Epidermal melanocyte (primary cell): Measurements from ENCODE around the gene ID3.
"Not testable (repeated sequence)": the region's sequence is repeated elsewhere in the genome, so short reads cannot be mapped to it uniquely, and the experiment has no call there.

Experiments used
- DNase-seq: peaks from one replicate; pipeline ENCODE4 v3.0.0; 2011; ENCODE audit warnings: low spot score; ENCODE audit not compliant: insufficient read length

The ID3 gene

DNA sequence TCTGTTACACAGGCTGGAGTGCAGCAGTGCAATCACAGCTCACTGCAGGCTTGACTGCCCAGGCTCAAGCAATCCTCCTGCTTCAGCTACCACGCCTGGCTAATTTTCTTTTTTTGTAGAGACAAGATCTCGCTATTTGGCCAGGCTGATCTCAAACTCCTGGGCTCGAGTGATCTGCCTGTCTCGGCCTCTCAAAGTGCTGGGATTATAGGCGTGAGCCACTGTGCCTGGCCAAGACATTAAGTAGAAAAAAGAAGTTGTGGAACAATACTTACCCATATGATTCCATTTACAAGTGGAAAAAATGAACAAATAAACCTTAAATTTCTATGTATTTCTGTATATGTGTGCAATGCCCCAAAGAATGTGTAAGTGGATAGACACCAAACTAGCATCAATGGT is 30.3 kb upstream of the ID3 start:
- DNase-seq, result no peak

DNA sequence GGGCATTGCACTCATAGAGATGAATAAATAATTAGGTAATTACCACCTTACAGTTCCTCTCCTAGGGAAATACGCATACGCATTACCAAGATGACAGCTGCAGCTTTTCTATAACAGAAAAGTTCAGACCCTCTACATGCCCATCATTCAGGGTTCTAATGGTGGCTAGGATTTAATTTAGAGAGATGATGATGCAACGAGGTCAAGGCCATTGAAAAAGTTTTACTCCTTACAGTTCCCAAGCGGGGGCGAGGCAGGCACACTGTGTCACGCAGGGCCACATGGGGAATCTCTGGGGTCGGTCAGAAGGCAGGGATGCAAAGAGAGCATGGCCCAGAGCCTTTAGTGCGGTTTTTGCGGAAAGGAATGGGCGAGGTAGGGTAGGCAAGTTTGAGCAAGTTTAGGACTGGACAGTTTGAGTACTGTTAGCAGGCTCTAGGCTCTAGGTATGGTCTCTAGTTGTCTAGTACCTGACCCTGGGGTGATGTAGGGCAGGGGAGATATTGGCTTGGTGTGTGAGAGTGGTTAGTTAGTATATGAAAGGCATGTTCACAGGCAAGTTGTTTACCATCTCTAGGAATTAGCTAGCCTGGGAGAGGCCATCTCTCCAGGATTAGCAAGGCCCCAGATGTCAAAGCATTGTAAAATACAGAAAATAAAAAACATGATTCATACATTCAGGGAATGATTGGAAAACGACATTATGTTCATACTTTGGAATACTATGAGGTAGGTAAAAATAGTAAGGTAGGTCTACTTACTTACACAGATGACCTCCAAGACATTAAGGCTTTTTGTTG is 29.6 kb upstream of the ID3 start:
- no peak for DNase-seq

DNA sequence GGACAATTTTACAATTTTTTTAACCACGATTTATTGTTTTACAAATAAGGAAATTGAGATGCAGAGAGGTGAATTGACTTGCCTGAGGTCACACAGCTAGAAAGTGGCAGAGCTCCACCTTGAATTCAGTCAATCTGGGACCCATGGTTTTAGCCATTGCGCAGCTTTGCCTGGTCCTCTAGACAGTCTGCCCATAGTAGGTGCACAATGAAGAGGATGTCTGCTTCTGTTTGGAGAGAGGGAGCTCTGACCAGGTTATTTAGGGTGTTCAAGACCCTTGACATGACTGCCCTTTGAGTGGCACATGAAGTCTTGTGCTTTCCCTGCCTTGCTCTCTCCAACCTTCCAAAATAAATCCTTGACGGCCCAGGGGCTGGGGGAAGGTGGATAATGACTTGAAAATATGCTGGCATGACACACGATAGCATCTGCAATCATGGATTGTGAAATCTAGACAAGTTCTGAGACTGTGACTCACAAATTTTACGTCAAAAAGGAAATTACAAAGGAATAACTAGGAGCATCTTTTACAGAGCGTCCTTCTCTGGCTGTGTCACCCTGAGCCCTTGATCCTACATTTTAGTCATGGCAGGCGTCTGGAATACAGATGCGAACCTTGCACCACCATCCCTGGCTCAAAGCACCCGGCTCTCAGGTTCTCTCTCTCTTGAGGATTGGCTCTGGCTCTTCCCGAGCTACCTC is 26.2 kb upstream of the ID3 start:
- peak; percentile 72 for DNase-seq

DNA sequence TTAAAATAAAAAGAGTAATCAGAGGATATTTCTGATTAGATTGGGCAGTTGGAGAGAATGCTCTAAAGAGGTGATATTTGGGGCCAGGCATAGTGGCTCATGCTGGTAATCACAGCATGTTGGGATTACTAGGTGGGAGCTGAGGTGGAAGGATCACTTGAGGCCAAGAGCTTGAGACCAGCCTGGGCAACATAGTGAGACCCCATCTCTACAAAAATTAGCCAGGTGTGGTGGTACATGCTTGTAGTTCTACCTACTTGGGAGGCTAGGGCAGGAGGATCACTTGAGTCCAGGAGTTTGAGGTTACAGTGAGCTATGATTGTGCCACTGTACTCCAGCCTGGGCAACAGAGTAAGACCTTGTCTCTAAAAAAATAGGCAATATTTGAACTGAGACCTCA is 24.4 kb upstream of the ID3 start:
- DNase-seq, result not testable (repeated sequence)

DNA sequence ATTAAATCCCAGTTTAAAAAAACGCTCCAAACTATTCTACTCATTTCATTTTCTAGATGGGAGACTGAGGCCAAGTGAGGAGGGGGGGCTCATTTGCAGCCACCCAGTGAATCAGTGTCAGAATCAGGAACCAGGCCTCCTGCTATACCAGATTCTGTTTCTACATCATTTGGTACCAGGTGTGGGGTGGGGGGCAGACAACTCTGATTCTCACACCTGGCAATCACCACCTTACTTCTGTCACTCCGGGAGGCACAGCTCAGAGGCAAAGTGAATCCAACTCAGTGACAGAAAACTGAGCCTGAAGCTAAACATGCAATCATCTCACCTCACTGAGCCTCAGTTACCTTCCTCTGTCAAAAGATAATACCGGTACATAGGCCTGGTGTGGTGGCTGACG is 23.5 kb upstream of the ID3 start:
- DNase-seq, result no peak

DNA sequence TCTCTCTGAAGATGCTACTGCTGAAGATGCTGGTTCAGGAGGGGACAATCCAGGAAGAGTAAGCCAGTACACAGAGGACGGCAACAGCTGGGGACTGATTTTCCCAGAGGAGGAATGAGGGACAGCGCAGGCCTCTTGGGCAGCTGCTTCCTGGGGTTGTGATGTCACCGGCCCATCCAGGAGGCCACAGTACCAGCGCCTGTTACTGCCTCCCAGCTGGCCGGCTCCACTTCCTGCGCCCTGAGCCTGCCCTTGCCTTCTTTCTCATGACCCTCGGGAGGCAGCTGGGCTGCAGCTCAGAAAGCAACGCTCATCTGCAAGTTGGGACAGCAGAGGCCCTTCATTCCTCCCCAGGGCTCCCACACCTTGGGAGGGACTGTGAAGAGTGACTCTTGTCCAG is 21.9 kb upstream of the ID3 start:
- DNase-seq, result no peak

DNA sequence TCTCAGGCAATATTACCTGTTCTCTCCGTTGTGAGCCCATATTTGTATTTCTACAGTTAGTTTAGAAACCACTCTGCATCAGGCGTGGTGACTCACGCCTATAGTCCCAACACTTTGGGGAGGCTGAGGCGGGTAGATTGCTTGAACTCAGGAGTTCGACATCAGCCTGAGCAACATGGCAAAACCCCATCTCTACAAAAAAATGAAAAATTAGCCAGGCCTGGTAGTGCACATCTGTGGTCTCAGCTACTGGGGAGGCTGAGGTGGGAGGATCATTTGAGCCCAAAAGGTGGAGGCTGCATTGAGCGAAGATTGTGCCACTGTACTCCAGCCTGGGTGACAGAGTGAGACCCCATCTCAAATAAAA is 19.7 kb upstream of the ID3 start:
- no peak for DNase-seq

DNA sequence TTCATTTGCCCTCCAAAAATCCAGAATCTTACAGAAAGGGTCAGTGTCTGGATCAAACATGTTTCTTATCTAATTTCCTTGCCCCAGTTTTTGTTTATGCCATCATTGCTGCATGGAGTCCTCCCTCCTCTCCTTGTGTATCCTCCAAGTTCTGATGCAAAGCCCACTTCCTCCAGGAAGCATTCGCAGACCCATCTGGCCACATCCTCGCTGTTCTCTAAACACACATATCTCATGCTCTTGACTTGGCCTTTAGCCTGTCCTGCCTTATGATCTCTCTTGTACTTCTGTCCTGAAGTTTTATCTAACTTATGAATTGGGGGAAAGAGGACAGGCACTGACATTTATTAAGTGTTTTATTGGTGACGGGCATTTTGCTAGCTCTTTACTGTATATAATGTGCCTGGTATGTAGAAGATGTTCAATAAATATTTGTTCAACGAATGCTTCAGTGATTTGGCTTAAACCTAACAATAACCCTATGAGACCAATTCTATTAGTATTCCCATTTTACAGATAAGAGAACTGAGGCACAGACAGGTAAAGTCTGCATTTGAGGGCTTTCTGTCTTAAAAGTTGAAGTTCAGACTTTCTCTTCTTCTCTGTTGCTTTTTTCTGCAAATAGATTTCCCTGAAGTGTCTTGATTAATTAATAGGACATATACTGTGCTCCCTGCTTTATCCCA is 19.2 kb upstream of the ID3 start:
- DNase-seq, result no peak

DNA sequence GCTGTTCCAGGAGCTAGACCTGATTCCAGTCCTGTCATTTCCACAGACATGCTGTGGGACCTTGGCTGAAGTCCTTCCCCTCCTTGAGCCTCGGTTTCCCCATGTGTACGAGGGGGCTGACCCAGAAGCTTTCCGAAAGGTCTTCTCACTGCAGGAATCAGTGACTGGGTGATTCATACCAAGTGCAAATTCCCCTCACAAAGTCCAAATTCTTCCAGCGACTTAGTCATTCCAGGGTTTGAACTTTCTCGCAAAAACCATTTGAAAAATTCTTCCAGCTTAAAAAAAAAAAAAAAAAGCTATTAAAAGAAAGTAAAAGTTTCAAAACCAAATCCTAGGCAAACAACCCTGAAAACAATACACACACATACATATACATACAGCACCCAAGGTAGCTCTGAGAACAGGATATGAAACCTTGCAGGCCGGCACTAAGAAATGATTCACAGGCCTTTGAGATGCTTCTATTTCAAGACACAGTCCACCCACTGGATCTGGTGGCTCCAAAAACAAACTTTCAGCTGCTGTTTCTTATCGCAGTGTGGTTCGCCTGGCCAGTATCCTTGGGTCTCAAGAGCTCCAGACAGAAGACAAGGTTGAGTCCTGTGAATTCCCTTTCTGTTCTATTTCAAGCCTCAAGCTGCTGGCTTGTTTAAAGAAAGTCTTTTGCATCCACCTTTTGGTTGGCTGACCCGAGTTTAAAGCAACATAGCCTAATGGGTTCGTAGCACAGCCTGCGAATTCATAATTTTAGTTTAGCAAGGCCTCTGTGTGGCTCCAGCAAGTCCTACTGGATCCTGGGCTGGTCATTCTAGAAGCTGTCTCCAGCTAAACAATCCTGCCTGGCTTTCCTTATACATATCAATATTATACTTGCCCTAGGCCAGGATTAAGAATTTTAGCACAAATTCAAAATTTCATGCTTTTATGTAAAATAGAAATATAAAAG is 18.0 kb upstream of the ID3 start:
- DNase-seq, result no peak

DNA sequence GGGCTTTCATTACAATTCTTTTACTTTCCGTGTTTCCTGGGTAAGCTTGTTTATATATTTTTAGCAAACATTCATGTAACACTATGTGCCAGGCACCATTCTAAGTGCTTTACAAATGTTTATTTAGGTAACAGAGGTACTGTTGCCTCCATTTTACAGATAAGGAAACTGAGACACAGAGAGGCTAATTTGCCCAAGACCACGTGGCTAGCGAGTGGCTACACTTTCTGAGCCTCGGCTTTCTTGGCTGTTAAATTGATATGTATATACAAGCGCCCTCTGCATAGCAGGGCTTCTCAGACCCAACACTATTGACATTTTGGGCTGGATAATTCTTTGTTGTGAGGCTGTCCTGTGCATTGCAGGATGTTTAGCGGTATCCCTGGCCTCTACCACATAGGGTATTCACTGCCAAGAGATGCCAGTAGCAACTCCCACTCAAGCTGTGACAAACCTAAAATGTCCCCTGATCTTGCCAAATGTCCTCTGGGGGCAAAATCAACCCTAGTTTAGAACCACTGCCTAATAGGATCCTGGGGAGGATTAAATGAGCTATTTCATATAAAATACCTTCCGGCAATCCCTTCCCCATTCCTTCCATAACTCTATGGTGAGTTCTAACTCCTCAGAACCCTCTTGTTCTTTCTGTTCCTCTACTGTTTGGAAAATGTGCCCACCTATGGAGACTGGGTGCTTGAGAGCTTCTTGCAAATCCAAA is 17.2 kb upstream of the ID3 start:
- DNase-seq, result no peak

DNA sequence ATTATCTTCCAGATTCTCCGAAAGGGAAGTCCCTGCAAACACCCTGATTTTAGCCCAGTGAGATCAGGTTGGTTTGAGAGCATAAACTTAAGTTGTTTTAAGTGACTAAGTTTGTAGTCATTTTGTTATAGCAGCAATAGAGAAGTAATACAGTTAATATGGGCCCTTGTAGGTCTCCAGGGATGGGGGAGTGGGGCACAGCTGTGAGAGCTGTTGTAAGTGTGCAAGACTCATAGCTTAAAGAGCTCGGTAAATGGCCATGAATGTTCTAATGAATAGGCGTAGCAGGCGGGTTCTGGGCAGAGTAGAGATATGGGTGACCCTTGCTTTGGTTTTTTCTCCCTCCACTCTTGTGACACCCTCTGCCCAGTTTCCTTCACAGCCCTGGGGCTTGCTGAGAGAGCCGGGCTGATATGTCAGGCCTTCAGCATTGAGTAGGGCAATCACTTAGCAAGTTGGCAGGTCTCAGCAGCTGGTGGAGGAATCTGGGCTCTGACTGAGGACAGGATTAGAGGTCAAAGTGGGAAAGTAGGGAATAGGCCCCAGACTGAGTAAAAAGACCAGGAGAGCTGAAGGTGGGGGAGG is 16.0 kb upstream of the ID3 start:
- no peak for DNase-seq

DNA sequence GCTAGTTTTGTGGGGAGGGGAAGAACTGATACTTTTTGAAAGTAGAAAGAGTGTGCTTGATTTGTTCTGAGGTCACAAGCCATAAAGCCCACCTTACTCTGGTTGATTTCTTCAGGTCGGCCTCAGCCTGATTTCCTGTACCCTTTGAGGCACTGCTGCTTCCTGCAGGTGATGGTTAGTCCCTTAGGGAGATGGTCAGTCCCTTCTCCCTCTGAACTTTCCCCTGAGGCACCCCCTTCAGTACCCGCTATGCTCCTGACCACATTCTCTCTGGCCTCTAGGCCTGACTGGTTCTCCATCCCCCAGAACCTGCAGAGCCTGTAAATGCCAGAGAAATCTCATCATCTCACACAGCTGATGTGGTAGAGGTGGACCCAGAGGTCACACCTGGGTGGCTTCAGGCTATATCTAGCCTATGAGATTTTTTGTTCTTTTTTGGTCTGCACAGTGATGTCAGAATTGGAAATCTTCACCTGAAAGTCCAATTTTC is 15.0 kb upstream of the ID3 start:
- DNase-seq, result no peak

DNA sequence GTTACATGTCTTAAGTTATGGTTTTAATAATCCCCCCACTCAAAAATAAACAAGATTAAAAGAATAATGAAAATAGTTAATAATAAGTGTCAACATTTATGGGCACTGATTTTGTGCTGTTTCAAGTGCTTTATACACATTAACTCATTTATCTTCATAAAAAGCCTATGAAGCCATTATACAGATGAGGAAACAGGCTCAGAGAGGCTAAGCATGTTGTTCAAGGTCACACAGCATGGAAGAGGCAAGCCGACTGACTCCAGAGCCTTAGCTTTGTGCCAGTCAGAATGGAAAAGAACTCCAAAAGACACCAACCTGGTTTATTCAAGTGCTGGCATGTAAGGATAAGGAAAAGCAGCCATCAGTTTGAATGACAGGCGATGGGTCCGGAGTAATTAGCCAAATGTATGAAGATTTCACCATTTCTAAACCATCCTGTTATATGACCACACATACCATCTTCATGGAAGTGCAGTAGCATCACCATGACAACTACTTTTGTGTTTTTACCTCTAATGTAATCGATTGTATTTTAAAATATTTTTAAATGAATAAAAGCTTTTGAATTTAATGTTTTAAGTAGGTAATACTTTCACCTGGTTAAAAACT is 14.4 kb upstream of the ID3 start:
- DNase-seq, result no peak

DNA sequence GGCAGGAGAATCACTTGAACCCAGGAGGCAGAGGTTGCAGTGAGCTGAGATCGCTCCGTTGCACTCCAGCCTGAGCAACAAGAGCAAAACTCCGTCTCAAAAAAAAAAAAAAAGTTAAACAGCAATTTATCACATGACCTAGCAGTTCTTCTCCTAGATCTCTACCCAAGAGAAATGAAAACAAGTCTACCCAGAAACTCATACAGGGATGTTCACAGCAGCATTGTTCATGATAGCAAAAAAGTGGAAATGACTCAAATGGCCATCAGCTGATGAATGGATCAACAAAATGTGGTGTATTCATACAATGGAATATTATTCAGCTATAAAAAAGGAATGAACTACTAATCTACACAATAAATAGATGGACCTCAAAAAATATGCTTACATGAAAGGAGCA is 12.2 kb upstream of the ID3 start:
- DNase-seq, result no peak

DNA sequence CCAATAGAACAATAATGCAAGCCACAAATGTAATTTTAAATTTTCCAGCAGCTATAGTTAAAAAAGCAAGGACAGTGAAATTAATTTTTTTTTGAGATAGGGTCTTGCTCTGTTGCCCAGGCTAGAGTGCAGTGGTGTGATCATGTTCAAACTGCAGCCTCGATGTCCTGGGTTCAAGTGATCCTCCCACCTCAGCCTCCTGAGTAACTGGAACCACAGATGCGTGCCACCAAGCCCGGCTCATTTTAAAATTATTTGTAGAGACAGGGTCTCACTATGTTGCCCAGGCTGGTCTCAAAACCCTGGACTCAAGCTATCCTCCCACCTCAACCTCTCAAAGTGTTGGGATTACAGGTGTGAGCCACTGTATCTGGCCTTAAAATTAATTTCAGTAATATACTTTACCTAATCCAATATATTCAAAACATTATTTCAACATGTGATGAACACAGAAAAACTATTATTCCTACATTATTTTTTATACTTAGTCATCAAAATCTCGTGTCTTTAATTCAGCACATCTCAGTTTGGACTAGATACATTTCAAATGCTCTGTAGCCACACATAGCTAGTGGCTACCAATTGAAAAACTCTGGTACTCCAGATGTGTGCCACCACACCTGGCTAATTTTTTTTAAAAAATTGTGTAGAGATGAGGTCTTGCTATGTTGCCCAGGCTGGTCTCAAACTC is 10.8 kb upstream of the ID3 start:
- no peak for DNase-seq

DNA sequence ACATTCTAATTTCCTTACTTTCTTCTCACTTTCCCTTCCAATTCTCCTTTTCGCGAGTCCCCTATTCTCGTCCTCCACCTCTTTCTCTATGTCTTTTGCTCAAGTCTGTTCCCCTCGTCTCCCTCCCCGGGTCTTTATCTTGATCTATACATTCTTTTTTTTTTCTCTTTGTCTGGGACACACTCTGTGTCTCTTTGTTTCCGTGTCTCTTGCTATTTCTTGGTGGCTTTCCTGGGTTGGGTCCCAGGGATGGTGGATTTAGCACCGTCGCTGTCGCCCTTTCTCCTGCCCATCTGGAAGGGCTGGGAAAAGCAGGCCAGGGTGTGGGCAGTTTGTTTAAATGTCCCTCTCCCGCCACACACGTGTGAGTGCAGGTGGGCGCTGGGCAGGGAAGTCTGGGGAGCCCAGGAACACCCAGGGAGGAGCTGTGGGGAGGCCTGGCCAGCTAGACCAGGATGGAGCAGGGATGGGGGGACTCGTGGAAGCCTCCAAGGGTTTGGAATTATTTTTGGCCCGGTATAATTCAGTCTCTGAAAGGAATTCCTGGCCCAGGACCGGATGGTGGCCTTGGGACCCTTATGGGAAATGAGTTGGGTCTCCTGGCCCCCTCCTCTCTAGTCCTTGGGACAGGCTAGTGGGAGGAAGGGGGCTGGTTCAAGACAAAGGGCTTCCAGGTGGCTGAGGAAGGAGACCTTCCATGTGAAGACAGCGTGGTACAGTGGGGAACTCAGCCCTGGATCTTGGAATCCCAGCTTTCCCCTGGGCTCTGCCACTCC is 9.5 kb upstream of the ID3 start:
- no peak for DNase-seq

DNA sequence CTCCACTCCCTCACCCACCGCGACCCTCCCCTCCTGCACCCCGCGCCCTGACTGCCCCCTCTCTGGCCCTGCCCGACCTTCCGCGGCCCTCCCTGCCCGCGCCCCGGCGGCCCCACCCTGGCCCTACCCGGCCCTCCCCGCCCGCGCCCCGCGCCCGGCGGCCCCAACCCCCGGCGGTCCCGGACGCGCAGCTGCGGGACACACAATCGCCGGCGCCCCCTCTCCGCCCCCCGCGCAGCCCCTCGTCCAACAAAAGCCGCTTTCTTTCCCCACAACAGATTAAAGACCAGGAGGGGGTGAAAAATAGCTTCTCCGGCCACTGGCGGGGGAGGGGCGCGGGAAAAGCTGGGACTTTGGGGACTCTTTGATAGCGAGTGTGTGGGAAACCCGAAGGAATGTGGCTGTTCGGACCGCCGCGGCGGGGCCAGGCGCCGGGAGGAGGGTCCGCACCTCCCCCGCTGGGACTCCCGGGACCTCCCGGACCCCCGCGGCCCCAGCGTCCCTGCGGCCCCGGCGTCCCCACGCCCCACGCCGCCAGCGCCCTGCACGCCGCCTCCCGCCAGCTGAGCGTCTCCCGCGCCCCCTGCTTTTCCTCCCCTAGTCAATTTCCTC is 8.8 kb upstream of the ID3 start:
- DNase-seq, result no peak

DNA sequence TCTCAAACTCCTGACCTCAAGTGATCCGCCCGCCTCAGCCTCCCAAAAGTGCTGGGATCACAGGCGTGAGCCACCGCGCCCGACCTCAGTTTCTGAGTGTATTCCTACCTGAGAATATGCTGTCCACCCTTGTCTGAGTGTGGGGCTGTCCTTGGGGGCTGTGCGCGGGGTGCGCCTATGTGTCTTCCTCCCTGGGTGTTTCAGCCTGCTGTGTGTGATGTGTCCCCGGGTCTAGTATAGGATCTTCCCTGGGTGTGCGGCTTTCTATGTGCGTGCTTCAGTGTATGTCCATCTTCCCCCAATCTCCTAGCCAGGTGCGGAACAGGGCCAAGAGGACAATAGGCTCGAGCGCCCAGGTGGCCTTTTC is 8.3 kb upstream of the ID3 start:
- no peak for DNase-seq
